AG04449 (cell line): ENCODE measurements around the gene LIPE.
"Not testable (repeated sequence)": the region's sequence is repeated elsewhere in the genome, so short reads cannot be mapped to it uniquely, and the experiment has no call there.

ENCODE experiments used
- CTCF ChIA-PET: fragments of 350-600 bp; formaldehyde crosslinking; extraction: SDS; loops from one replicate; lab custom pipeline; 2021; ENCODE audit warnings: antibody characterized with exemption; lab: Yijun Ruan, JAX
- POLR2A ChIA-PET: fragments of 400-600, 350-600 bp; formaldehyde crosslinking; extraction: SDS; loops from one replicate; lab custom pipeline; 2020; ENCODE audit warnings: antibody characterized with exemption, inconsistent platforms; lab: Yijun Ruan, JAX
- DNase-seq: peaks from one replicate; pipeline ENCODE4 v3.0.0-alpha.2; 2010; ENCODE audit warnings: low read depth, low spot score
- H3K4me3 ChIP-seq: 2 replicates; pipeline ENCODE4 v1.5.1; 2011; ENCODE audit warnings: low read depth, mild to moderate bottlenecking, control low read depth, low read length
- TF ChIP-seq, protein P1 (sequence below): IDR thresholded peaks from one replicate; pipeline ENCODE4 v1.5.1; 2011; ENCODE audit warnings: mild to moderate bottlenecking, moderate library complexity, low read length, control low read depth, inconsistent platforms; ENCODE audit not compliant: insufficient read depth; ENCODE audit errors: missing control alignments

LIPE gene

GRCh38 chr19:42450314-42450934, 23.2 kb upstream of the LIPE start:
- POLR2A ChIA-PET: no interaction called here
- CTCF ChIA-PET: interaction anchor here (0.7 to 10.2 kb wide), 31 partner anchors 9 to 146 kb away, joined by 3 to 170 read pairs (median 6); partner anchors contain the start of genes CEACAM1 and CXCL17

GRCh38 chr19:42448306-42448705, 21.1 kb upstream of the LIPE start:
- H3K4me3 ChIP-seq, POLR2A ChIA-PET, DNase-seq: not testable (repeated sequence)
- CTCF ChIA-PET: interaction anchor here (0.6 to 10.2 kb wide), 3 partner anchors 7 to 81 kb away, joined by 3 to 170 read pairs (median 109); partner anchors contain the start of genes CEACAM1 and CXCL17

More at GRCh38 chr19:42450314-42450934, 23.2 kb upstream of the LIPE start:
- TF ChIP-seq, protein P1, sequence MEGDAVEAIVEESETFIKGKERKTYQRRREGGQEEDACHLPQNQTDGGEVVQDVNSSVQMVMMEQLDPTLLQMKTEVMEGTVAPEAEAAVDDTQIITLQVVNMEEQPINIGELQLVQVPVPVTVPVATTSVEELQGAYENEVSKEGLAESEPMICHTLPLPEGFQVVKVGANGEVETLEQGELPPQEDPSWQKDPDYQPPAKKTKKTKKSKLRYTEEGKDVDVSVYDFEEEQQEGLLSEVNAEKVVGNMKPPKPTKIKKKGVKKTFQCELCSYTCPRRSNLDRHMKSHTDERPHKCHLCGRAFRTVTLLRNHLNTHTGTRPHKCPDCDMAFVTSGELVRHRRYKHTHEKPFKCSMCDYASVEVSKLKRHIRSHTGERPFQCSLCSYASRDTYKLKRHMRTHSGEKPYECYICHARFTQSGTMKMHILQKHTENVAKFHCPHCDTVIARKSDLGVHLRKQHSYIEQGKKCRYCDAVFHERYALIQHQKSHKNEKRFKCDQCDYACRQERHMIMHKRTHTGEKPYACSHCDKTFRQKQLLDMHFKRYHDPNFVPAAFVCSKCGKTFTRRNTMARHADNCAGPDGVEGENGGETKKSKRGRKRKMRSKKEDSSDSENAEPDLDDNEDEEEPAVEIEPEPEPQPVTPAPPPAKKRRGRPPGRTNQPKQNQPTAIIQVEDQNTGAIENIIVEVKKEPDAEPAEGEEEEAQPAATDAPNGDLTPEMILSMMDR: peak; percentile 78
- DNase-seq: peak; percentile 19
- no peak overlapping the region for H3K4me3 ChIP-seq

- TF ChIP-seq, protein P1: no peak
- ChIA-PET CTCF (interaction anchor here (0.7 to 2.8 kb wide), 6 partner anchors 9 to 151 kb away, joined by 3 to 13 read pairs (median 4); no protein-coding TSS in a partner anchor), POLR2A (no interaction called here)
- no peak overlapping the region for H3K4me3 ChIP-seq
- DNase-seq: no peak
These were observed 18.8 kb upstream of the LIPE start for GRCh38 chr19:42445948-42446347.

- ChIA-PET CTCF (interaction anchor here (2.6 to 2.8 kb wide), 2 partner anchors 86 to 153 kb away, joined by 6 to 13 read pairs; no protein-coding TSS in a partner anchor), POLR2A (no interaction called here)
- TF ChIP-seq, protein P1: no peak
- DNase-seq: no peak
- no peak overlapping the region for H3K4me3 ChIP-seq
These were observed 16.8 kb upstream of the LIPE start for GRCh38 chr19:42443944-42444398.

DNA sequence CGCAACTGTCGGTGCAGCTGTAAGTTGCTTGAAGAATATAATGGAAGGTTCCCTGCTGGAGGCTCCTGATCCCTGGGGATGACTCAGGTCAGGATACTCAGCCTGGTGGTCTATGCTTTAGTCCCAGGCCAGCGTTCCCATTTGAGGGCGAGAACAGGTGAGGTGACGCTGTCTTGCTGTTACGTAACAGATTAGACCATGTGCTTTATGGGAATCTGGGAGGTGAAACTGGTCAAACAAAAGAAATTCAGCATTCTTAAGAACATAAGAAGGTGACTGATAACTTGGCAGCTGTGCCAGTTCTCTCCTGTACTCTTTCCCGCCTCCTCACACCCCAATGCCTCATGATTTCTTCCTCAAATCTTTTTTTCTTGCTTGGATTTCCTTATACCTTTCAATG, 15.6 kb upstream of the LIPE start, which contains the start of gene CXCL17:
TSS of gene CXCL17 (minus strand) at position 114 of the 400 bp plus-strand sequence. CDS start 114 bp downstream, outside the sequence.
- POLR2A ChIA-PET: no interaction called here
- no peak within 1 kb of the TSS for H3K4me3 ChIP-seq
- DNase-seq: no peak
- TF ChIP-seq, protein P1: no peak
- CTCF ChIA-PET: interaction anchor here (3.2 to 3.7 kb wide), 3 partner anchors 10 to 89 kb away, joined by 17 to 109 read pairs (median 49); partner anchors contain the start of gene CEACAM1

DNA sequence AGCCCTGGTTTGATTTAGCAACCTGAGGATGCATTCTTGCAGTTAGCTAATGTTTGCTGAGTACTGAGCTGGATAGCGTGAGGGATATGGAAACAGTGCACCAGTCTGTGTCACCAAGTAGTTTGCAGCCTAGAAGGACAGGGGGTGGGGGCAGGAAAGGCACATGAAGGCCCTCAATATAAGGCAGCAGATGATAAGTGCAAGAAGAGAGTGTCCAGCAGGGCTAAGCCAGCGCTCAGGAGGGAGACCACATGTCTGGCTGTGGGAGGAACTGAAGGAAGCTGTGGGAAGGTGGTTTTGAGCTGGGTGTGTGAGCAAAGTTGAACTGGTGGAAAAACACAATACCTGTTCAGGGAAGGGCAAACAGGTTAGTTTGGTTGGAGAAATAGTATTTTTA, 13.9 kb upstream of the LIPE start:
- ChIA-PET POLR2A (no interaction called here), CTCF (interaction anchor here (1.0 to 3.7 kb wide), 21 partner anchors 9 to 333 kb away, joined by 3 to 109 read pairs (median 7); partner anchors contain the start of genes CEACAM1, LIPE and POU2F2)
- TF ChIP-seq, protein P1: no peak
- no peak overlapping the region for H3K4me3 ChIP-seq
- DNase-seq: no peak
